ENCODE data around the gene HSD17B1.

GRCh38 chr17:42536372-42537155 lies 16.2 kb upstream of the HSD17B1 start:
- TF ChIP-seq, protein P1, sequence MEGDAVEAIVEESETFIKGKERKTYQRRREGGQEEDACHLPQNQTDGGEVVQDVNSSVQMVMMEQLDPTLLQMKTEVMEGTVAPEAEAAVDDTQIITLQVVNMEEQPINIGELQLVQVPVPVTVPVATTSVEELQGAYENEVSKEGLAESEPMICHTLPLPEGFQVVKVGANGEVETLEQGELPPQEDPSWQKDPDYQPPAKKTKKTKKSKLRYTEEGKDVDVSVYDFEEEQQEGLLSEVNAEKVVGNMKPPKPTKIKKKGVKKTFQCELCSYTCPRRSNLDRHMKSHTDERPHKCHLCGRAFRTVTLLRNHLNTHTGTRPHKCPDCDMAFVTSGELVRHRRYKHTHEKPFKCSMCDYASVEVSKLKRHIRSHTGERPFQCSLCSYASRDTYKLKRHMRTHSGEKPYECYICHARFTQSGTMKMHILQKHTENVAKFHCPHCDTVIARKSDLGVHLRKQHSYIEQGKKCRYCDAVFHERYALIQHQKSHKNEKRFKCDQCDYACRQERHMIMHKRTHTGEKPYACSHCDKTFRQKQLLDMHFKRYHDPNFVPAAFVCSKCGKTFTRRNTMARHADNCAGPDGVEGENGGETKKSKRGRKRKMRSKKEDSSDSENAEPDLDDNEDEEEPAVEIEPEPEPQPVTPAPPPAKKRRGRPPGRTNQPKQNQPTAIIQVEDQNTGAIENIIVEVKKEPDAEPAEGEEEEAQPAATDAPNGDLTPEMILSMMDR (IDR thresholded peaks at IDR 0.05; ENCODE audit: insufficient read depth, low read length, poor library complexity, severe bottlenecking): no peak
- TF ChIP-seq EZH2phosphoT487 (conservative IDR thresholded peaks at IDR 0.05; ENCODE audit: low read length): no peak
